ENCODE data around the gene WAC.

GRCh38 chr10:28612877-28613276, 80.0 kb downstream of the WAC start:
- no peak for TF ChIP-seq CHD2 (IDR thresholded peaks at IDR 0.05; ENCODE audit: borderline replicate concordance, low read depth, low read length)
- TF ChIP-seq CTCF (IDR thresholded peaks at IDR 0.05 in 2 of 3, conservative IDR thresholded peaks at IDR 0.05 in 1 of 3; ENCODE audit: control insufficient read depth in 2 of 3, extremely low read depth in 1 of 3, insufficient read depth in 1 of 3, low read depth in 3 of 3, low read length in 3 of 3) = no peak
- no peak for TF ChIP-seq MXI1 (IDR thresholded peaks at IDR 0.05; ENCODE audit: low read depth, low read length)
- no peak for TF ChIP-seq POLR2A (IDR thresholded peaks at IDR 0.05; ENCODE audit: low read depth, low read length)
- no peak for TF ChIP-seq TAF1 (IDR thresholded peaks at IDR 0.05; ENCODE audit: borderline replicate concordance, low read depth, low read length)
- TF ChIP-seq PKNOX1 (IDR thresholded peaks at IDR 0.05) = no peak
- TF ChIP-seq RAD21 (IDR thresholded peaks at IDR 0.05; ENCODE audit: insufficient read depth, low read depth, low read length) = no peak
- TF ChIP-seq SIN3A (IDR thresholded peaks at IDR 0.05; ENCODE audit: low read depth, low read length) = no peak
- no peak for TF ChIP-seq TCF12 (IDR thresholded peaks at IDR 0.05; ENCODE audit: low read depth, low read length)
- no peak for TF ChIP-seq FOXK2 (IDR thresholded peaks at IDR 0.05)
- no peak for TF ChIP-seq USF2 (IDR thresholded peaks at IDR 0.05; ENCODE audit: borderline replicate concordance, low read depth, low read length)
- TF ChIP-seq NR2F1 (conservative IDR thresholded peaks at IDR 0.05) = no peak
- no peak for TF ChIP-seq EGR1 (IDR thresholded peaks at IDR 0.05; ENCODE audit: borderline replicate concordance in 1 of 2, low read depth in 2 of 2, low read length in 2 of 2)
